Suppressor macrophage (primary cell): Measurements from ENCODE around the gene TMEM178B.

ENCODE experiments used
- DNase-seq, 4 experiments: peaks; one replicate each; pipeline ENCODE4 v3.0.0-alpha.2; 2020 to 2022

The TMEM178B gene

GRCh38 chr7:141436575-141437075 lies 362.8 kb downstream of the TMEM178B start:
- no peak for DNase-seq

GRCh38 chr7:141439164-141439563 lies 365.3 kb downstream of the TMEM178B start:
- no peak for DNase-seq

- no peak for DNase-seq
Observed at GRCh38 chr7:141439776-141440175, 365.9 kb downstream of the TMEM178B start.

- no peak for DNase-seq
Observed at GRCh38 chr7:141441837-141442627, 368.2 kb downstream of the TMEM178B start.

GRCh38 chr7:141442781-141443180 lies 368.9 kb downstream of the TMEM178B start:
- DNase-seq, result no peak

- no peak for DNase-seq
Observed at GRCh38 chr7:141444961-141445360, 371.1 kb downstream of the TMEM178B start.

- no peak for DNase-seq
Observed at GRCh38 chr7:141451232-141451631, 377.4 kb downstream of the TMEM178B start.

GRCh38 chr7:141452911-141453310 lies 379.0 kb downstream of the TMEM178B start:
- DNase-seq, result no peak

GRCh38 chr7:141454338-141454737 lies 380.5 kb downstream of the TMEM178B start:
- DNase-seq, result no peak

GRCh38 chr7:141455723-141456122 lies 381.9 kb downstream of the TMEM178B start:
- no peak for DNase-seq

GRCh38 chr7:141456298-141456697 lies 382.4 kb downstream of the TMEM178B start:
- DNase-seq, result no peak

GRCh38 chr7:141456711-141457110 lies 382.8 kb downstream of the TMEM178B start:
- DNase-seq, result no peak

- DNase-seq, result no peak
Observed at GRCh38 chr7:141460781-141461715, 387.2 kb downstream of the TMEM178B start.

- no peak for DNase-seq
Observed at GRCh38 chr7:141461924-141462323, 388.1 kb downstream of the TMEM178B start.

GRCh38 chr7:141462958-141463357 lies 389.1 kb downstream of the TMEM178B start:
- no peak for DNase-seq

- no peak for DNase-seq
Observed at GRCh38 chr7:141463986-141464385, 390.1 kb downstream of the TMEM178B start.

GRCh38 chr7:141464551-141464950 lies 390.7 kb downstream of the TMEM178B start:
- DNase-seq, result no peak

- DNase-seq, result no peak
Observed at GRCh38 chr7:141466151-141466904, 392.5 kb downstream of the TMEM178B start.

- DNase-seq, result no peak
Observed at GRCh38 chr7:141468341-141468740, 394.5 kb downstream of the TMEM178B start.

GRCh38 chr7:141475679-141476078 lies 401.8 kb downstream of the TMEM178B start:
- DNase-seq, result peak in 2 of 4 experiments; percentile 4 to 10

- no peak for DNase-seq
Observed at GRCh38 chr7:141477865-141478264, 404.0 kb downstream of the TMEM178B start.

GRCh38 chr7:141478845-141479244 lies 405.0 kb downstream of the TMEM178B start:
- no peak for DNase-seq

- no peak for DNase-seq
Observed at GRCh38 chr7:141480953-141481352, 407.1 kb downstream of the TMEM178B start.
